K562 (cell line): ENCODE measurements around the gene EFHB. TPM values are rescaled to one million over a fixed set of nuclear protein-coding genes. Genes with fewer than 3 reads are reported as not detected.

Experiments
- CCAR2 ChIP-seq: fragments of 200-400 bp; formaldehyde crosslinking; IDR thresholded peaks from 2 replicates; pipeline ENCODE4 v1.6.1; 2017; ENCODE audit warnings: mild to moderate bottlenecking, low read depth, low read length
- CEBPG ChIP-seq, 3 experiments: fragments of 200-800 bp in 1 of 3; sonication (Bioruptor generic) in 1 of 3; sonication (generic) in 1 of 3; formaldehyde crosslinking in 1 of 3; IDR thresholded peaks in 2 of 3; conservative IDR thresholded peaks in 1 of 3; 2 replicates each; pipeline versions ENCODE4 v1.6.1 to v1.8.0; 2016 to 2022; ENCODE audit warnings: missing compliant biosample characterization in 2 of 3, missing genetic modification characterization in 2 of 3, mild to moderate bottlenecking in 1 of 3, missing genetic modification reagents in 1 of 3
- E4F1 ChIP-seq: fragments of 250-450 bp; sonication (Bioruptor Pico); IDR thresholded peaks from 2 replicates; pipeline ENCODE4 v1.5.0; 2021; ENCODE audit warnings: mild to moderate bottlenecking, borderline replicate concordance
- HIVEP1 ChIP-seq: fragments of 250-450 bp; sonication (Bioruptor Pico); IDR thresholded peaks from 2 replicates; pipeline ENCODE4 v1.4.0; 2020; ENCODE audit warnings: mild to moderate bottlenecking
- IRF9 ChIP-seq: fragments of 450-650 bp; IDR thresholded peaks from 2 replicates; pipeline ENCODE4 v1.6.1; 2016; ENCODE audit warnings: missing biosample characterization, missing genetic modification characterization
- JUND ChIP-seq, 2 experiments: IDR thresholded peaks; 2 replicates in 1 of 2; 3 replicates in 1 of 2; pipeline ENCODE4 v1.6.1; 2011; ENCODE audit warnings: borderline replicate concordance in 2 of 2, low read depth in 2 of 2, low read length in 2 of 2, improper control_type of control experiment in 1 of 2, missing biosample characterization in 1 of 2, missing genetic modification characterization in 1 of 2, missing genetic modification reagents in 1 of 2
- KAT7 ChIP-seq: sonication (generic); formaldehyde crosslinking; IDR thresholded peaks from 2 replicates; pipeline ENCODE4 v1.8.0; 2022; ENCODE audit warnings: missing genetic modification reagents, mild to moderate bottlenecking, borderline replicate concordance
- MEIS2 ChIP-seq: fragments of 450-650 bp; IDR thresholded peaks from 2 replicates; pipeline ENCODE4 v1.6.1; 2014; ENCODE audit warnings: mild to moderate bottlenecking; ENCODE audit not compliant: partially characterized antibody
- PTBP1 ChIP-seq: fragments of 200-400 bp; formaldehyde crosslinking; IDR thresholded peaks from 2 replicates; pipeline ENCODE4 v1.6.1; 2017; ENCODE audit warnings: low read depth, low read length
- SMAD1 ChIP-seq: fragments of 150-350 bp; IDR thresholded peaks from 2 replicates; pipeline ENCODE4 v1.6.1; 2014; ENCODE audit warnings: low read length, low read depth; ENCODE audit not compliant: partially characterized antibody
- SMAD3 ChIP-seq: fragments of 450-650 bp; formaldehyde crosslinking; conservative IDR thresholded peaks from 2 replicates; pipeline ENCODE4 v1.4.0; 2020; ENCODE audit warnings: mild to moderate bottlenecking
- ZKSCAN3 ChIP-seq: fragments of 250-450 bp; sonication (Bioruptor Pico); IDR thresholded peaks from 2 replicates; pipeline ENCODE4 v1.4.0; 2020
- ZNF23 ChIP-seq: fragments of 250-450 bp; sonication (Bioruptor Pico); IDR thresholded peaks from 2 replicates; pipeline ENCODE4 v1.4.0; 2020; ENCODE audit warnings: mild to moderate bottlenecking
- ZNF354B ChIP-seq: fragments of 250-450 bp; sonication (Bioruptor Pico); IDR thresholded peaks from 2 replicates; pipeline ENCODE4 v1.4.0; 2020
- ZNF431 ChIP-seq: sonication (generic); formaldehyde crosslinking; IDR thresholded peaks from 2 replicates; pipeline ENCODE4 v1.8.0; 2022; ENCODE audit warnings: mild to moderate bottlenecking, missing genetic modification reagents
- ZNF785 ChIP-seq: fragments of 250-450 bp; sonication (Bioruptor Pico); IDR thresholded peaks from 2 replicates; pipeline ENCODE4 v1.4.0; 2020; ENCODE audit warnings: mild to moderate bottlenecking
- polyA plus RNA-seq, 8 experiments: library from polyadenylated mRNA; depleted of rRNA in 4 of 8; stranded (reverse) in 5 of 8; unstranded in 3 of 8; fragments of >200 nt; fragmentation: Nextera tagmentation in 2 of 8; fragmentation: Illumina TruSeq in 1 of 8; extraction: Ambion mirVana in 2 of 8; extraction: Trizol in 1 of 8; gene quantifications; 2 replicates each; pipeline versions ENCODE4 v1.2.1 to v1.2.3, GENCODE V29; 2011 to 2014; ENCODE audit warnings: inconsistent platforms in 1 of 8, missing spikeins in 1 of 8
- total RNA-seq, 7 experiments: library from RNA; depleted of rRNA in 6 of 7; stranded (reverse); fragments of >200 nt in 6 of 7; fragmentation: Illumina TruSeq in 2 of 7; extraction: Trizol in 2 of 7; gene quantifications; 2 replicates each; pipeline versions ENCODE4 v1.2.1 to v1.2.3, GENCODE V29; 2011 to 2021; ENCODE audit warnings: low replicate concordance in 1 of 7
- TF ChIP-seq, protein P1 (sequence below): fragments of 200-400 bp; formaldehyde crosslinking; IDR thresholded peaks from 2 replicates; pipeline ENCODE4 v1.6.1; 2017; ENCODE audit warnings: mild to moderate bottlenecking, low read depth, low read length, moderate library complexity
- TF ChIP-seq, protein P2 (sequence below): fragments of 450-650 bp; IDR thresholded peaks from 2 replicates; pipeline ENCODE4 v1.7.1; 2018; ENCODE audit warnings: mild to moderate bottlenecking, low read depth; ENCODE audit not compliant: partially characterized antibody

Gene EFHB
- total and polyA plus RNA-seq, 9 of the 15 experiments (the other 6 are each of a cell fraction or from before 2014, with no cell fraction given): 1.5 to 4.0 (median 1.8) TPM

GRCh38 chr3:19945969-19946831 lies 12.2 kb upstream of the EFHB start (continued):
- no peak for TF ChIP-seq E4F1 (CRISPR knock-in tag)
- no peak for TF ChIP-seq ZKSCAN3
- no peak for TF ChIP-seq KAT7
- TF ChIP-seq ZNF431 (CRISPR knock-in tag): no peak
- no peak for TF ChIP-seq SMAD1
- no peak for TF ChIP-seq IRF9 (tag)
- no peak for TF ChIP-seq SMAD3 (CRISPR knock-in tag)
- no peak for TF ChIP-seq MEIS2
- no peak for TF ChIP-seq CCAR2
- TF ChIP-seq, protein P1, sequence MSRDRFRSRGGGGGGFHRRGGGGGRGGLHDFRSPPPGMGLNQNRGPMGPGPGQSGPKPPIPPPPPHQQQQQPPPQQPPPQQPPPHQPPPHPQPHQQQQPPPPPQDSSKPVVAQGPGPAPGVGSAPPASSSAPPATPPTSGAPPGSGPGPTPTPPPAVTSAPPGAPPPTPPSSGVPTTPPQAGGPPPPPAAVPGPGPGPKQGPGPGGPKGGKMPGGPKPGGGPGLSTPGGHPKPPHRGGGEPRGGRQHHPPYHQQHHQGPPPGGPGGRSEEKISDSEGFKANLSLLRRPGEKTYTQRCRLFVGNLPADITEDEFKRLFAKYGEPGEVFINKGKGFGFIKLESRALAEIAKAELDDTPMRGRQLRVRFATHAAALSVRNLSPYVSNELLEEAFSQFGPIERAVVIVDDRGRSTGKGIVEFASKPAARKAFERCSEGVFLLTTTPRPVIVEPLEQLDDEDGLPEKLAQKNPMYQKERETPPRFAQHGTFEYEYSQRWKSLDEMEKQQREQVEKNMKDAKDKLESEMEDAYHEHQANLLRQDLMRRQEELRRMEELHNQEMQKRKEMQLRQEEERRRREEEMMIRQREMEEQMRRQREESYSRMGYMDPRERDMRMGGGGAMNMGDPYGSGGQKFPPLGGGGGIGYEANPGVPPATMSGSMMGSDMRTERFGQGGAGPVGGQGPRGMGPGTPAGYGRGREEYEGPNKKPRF: no peak
- 0 out of 2 replicates have a peak, but pooled peaks have one; percentile 26 for TF ChIP-seq ZNF23
- TF ChIP-seq JUND (IDR thresholded peaks at IDR 0.05; ENCODE audit: borderline replicate concordance, low read depth, low read length): no peak
- TF ChIP-seq JUND (tag; IDR thresholded peaks at IDR 0.05; ENCODE audit: borderline replicate concordance, low read depth, low read length): no peak
- TF ChIP-seq, protein P2, sequence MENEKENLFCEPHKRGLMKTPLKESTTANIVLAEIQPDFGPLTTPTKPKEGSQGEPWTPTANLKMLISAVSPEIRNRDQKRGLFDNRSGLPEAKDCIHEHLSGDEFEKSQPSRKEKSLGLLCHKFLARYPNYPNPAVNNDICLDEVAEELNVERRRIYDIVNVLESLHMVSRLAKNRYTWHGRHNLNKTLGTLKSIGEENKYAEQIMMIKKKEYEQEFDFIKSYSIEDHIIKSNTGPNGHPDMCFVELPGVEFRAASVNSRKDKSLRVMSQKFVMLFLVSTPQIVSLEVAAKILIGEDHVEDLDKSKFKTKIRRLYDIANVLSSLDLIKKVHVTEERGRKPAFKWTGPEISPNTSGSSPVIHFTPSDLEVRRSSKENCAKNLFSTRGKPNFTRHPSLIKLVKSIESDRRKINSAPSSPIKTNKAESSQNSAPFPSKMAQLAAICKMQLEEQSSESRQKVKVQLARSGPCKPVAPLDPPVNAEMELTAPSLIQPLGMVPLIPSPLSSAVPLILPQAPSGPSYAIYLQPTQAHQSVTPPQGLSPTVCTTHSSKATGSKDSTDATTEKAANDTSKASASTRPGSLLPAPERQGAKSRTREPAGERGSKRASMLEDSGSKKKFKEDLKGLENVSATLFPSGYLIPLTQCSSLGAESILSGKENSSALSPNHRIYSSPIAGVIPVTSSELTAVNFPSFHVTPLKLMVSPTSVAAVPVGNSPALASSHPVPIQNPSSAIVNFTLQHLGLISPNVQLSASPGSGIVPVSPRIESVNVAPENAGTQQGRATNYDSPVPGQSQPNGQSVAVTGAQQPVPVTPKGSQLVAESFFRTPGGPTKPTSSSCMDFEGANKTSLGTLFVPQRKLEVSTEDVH: no peak
- no peak for TF ChIP-seq PTBP1
- no peak for TF ChIP-seq CEBPG (CRISPR knock-in tag; IDR thresholded peaks at IDR 0.05)
- TF ChIP-seq CEBPG (tag; conservative IDR thresholded peaks at IDR 0.05 in 1 of 2, IDR thresholded peaks at IDR 0.05 in 1 of 2): peak in 1 of 2 experiments; percentile 44; a peak in 1 of 4 replicates
- TF ChIP-seq ZNF785 (CRISPR knock-in tag): no peak
- no peak for TF ChIP-seq ZNF354B (CRISPR knock-in tag)
- no peak for TF ChIP-seq HIVEP1
